GM20000 (cell line): Measurements from ENCODE around the gene CDC42EP4.

Source experiments
- DNase-seq: peaks from one replicate; pipeline ENCODE4 v3.0.0; 2012; ENCODE audit warnings: low spot score
- TF ChIP-seq, protein P1 (sequence below): IDR thresholded peaks from 2 replicates; pipeline ENCODE4 v1.5.1; 2012; ENCODE audit warnings: mild to moderate bottlenecking, control low read depth; ENCODE audit errors: extremely low read depth, missing control alignments

Gene CDC42EP4

DNA sequence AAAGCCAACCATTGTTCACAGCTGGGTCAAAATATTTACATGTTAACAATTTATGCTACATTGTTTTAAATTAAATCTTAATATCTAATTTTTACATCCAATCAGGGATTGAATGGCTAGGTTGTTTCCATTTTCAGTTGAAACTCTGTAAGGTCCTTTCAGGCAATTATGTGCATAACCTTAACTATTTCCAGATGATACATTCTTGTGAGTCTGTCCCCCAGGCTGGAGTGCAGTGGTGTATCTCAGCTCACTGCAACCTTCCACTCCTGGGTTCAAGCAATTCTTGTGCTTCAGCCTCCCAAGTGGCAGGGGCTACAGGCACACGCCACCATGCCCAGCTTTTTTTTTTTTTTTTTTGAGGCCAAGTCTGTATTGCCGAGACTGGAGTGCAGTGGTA, 10.4 kb downstream of the CDC42EP4 start:
- no peak for DNase-seq
- TF ChIP-seq, protein P1, sequence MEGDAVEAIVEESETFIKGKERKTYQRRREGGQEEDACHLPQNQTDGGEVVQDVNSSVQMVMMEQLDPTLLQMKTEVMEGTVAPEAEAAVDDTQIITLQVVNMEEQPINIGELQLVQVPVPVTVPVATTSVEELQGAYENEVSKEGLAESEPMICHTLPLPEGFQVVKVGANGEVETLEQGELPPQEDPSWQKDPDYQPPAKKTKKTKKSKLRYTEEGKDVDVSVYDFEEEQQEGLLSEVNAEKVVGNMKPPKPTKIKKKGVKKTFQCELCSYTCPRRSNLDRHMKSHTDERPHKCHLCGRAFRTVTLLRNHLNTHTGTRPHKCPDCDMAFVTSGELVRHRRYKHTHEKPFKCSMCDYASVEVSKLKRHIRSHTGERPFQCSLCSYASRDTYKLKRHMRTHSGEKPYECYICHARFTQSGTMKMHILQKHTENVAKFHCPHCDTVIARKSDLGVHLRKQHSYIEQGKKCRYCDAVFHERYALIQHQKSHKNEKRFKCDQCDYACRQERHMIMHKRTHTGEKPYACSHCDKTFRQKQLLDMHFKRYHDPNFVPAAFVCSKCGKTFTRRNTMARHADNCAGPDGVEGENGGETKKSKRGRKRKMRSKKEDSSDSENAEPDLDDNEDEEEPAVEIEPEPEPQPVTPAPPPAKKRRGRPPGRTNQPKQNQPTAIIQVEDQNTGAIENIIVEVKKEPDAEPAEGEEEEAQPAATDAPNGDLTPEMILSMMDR, result no peak

DNA sequence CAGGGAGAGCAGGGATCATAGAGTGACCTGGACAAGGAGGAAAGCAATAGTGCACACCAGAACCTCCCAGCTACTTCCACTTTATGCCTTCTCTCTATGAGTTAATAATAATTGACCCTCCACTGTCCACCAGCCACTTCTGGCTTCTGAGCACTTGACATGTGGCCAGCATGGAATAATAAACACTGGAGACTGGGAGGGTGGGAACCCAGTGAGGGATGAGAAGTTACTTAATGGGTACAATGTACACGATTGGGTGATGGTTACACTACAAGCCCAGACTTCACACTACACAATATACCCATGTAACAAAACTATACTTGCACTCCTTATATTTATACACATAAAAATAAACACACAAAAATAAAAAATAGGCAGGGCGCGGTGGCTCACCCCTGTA, 11.4 kb downstream of the CDC42EP4 start:
- no peak for DNase-seq
- TF ChIP-seq, protein P1, result no peak

DNA sequence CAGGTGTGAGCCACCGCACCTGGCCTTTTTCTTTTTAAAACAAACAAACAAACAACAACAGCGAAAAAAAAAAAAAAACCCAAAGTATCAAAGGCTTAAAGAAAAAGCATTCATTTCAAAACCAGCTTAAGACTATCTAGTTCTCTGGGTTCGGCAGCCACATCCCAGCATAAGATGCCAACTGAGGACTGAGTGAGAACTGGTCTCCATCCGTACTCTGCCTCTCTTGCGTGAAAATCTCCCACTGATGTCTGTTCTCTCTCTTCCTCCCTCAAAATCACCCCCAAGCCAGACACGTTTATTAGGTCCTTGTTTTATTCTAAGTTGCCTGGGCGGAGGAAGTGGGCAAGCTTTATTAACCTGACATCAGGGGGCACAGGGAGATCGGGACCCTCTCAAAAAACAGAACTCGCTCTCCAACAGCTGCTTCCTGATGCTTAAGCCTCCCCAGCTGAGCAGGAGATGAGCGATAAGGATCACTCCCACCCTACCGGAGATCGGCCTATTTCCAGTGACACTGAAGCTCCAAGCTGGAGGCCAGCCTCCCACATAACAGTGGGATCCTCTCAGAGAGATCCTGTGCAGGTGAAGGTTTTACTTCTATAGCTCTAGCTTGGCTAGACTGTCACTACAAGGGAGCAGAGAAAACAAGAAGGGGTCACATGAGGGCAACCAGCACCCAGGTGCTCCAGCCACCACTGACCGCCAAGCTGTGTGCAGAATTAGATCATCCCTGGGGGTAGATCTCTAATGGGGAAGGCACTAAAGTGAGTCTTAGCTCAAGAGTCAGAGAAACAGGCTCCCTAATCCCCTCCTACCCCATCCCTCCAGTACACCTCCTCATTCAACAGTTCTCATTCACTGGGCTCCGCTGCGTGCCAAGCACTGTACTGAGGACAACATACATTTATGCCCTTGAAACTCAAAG, 13.6 kb downstream of the CDC42EP4 start:
- TF ChIP-seq, protein P1, result no peak
- no peak for DNase-seq

DNA sequence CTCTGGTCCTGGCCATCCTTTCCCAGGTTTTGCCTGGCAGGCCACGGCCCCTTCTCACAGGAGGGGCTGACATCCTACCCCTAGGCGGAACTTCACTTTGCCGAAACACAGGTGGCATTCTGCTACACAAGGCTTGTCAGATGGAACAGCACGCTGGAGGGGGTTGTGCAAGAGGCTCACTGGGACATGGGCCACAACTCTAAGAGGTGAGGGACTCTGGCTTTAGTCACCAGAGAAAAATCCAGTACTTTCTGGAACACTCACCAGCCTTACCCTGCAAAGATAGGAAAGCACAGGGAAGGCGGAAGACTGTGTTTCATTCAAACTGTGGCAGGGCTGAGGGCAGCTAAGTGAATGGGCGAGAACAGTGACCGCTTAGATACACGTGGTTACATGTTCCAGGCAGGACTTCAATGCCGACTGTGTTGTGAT, 18.3 kb downstream of the CDC42EP4 start:
- no peak for DNase-seq
- TF ChIP-seq, protein P1, result no peak

DNA sequence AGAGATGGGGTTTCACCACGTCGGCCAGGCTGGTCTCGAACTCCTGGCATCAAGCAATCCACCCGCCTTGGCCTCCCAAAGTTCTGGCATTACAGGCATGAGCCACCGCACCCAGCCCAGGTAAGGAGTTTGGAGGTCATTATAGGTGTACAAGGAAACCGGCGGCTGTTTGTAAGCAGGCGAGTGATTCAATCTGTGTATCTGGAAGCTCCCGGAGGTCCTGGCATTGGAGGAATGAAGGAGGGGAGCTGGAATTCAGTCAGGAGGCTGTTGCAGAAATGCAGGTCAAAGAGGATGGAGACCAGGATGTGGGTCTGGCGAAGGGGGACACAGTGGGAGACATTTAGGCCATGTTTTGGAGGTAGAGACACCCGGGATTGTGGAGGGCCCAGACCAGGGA, 18.8 kb downstream of the CDC42EP4 start:
- no peak for DNase-seq
- TF ChIP-seq, protein P1, result no peak

DNA sequence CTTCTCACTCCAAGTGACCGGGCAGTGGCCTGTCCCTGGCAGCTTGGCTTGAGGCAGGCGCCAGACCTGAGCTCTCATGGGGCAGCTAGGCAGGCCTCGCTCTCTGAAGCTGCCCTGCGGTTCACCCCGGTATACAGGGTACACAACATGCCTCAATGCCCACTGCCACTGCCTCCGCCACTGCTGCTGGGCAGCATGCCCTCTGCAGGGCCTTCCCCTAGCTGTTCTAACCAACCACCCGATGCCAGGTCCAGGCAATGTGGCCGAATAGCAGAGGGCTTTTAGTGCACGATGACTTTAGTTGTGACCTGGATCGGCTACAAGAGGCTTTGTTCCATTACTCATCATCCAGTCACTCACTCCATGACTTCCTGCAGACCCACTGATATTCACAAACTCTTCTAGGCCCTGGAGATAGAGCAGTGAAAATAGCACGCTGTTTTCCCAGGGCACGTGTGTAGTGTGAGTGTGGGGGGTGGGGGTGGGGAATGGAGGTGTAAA, 19.7 kb downstream of the CDC42EP4 start:
- TF ChIP-seq, protein P1, result no peak
- no peak for DNase-seq

DNA sequence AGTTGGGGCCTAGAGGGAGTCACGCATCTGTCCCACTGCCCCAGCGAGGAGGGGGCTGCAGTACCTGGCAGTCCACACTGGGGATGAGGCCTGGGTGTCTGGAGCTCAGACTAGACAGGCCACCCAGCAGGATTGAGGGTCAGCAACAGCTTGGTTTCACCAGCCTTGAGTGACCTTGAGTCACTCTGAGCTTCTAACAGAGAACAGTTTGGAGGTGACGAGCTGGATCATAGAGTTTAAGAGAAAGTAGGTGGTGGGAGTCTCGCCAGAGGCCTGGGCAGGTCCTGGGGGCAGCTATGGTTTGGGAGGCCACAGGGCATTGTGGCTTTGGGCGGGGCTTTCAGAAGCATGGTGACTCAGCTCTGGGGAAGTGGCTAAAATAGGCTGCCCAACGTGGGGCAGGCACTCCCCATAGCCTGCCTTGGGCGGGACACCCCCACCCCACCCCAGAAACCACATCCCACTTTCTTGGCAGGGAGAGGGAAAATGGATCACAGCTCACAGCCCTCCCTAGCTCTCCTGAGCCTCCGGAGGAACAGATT, 20.5 kb downstream of the CDC42EP4 start:
- TF ChIP-seq, protein P1, result no peak
- peak; percentile 61 for DNase-seq
